SK-N-SH treated with all-trans-retinoic acid at 6 μM for 48 hours (cell line): ENCODE data around the gene E2F6.

Experiments
- ATAC-seq: fragments of 200-7000 bp; cut with Tn5 transposase; 3 replicates; pipeline ENCODE4 v1.9.1; 2020; ENCODE audit warnings: mild to moderate bottlenecking, moderate library complexity
- ARNTL ChIP-seq: fragments of 450-650 bp; formaldehyde crosslinking; IDR thresholded peaks from 2 replicates; pipeline ENCODE4 v1.5.0; 2020; ENCODE audit warnings: low read depth, mild to moderate bottlenecking, moderate library complexity, borderline replicate concordance
- BACH2 ChIP-seq: fragments of 250-450 bp; sonication (Bioruptor Pico); IDR thresholded peaks from 2 replicates; pipeline ENCODE4 v1.9.0; 2021; ENCODE audit warnings: mild to moderate bottlenecking, borderline replicate concordance
- CSDC2 ChIP-seq: fragments of 250-450 bp; sonication (Bioruptor Pico); IDR thresholded peaks from 2 replicates; pipeline ENCODE4 v1.5.0; 2020; ENCODE audit warnings: mild to moderate bottlenecking, moderate library complexity
- ESRRG ChIP-seq: fragments of 250-450 bp; sonication (Bioruptor Pico); IDR thresholded peaks from 2 replicates; pipeline ENCODE4 v1.6.1; 2021; ENCODE audit warnings: mild to moderate bottlenecking
- GLIS3 ChIP-seq: fragments of 250-450 bp; sonication (Bioruptor Pico); IDR thresholded peaks from 2 replicates; pipeline ENCODE4 v1.5.0; 2020; ENCODE audit warnings: mild to moderate bottlenecking, moderate library complexity
- ISL1 ChIP-seq: fragments of 250-450 bp; sonication (Bioruptor Pico); IDR thresholded peaks from 2 replicates; pipeline ENCODE4 v2.1.2; 2022; ENCODE audit warnings: mild to moderate bottlenecking, moderate library complexity
- OSR1 ChIP-seq: fragments of 250-450 bp; sonication (Bioruptor Pico); IDR thresholded peaks from 2 replicates; pipeline ENCODE4 v1.8.0; 2022; ENCODE audit warnings: moderate library complexity, mild to moderate bottlenecking, inconsistent platforms
- PPARA ChIP-seq: fragments of 250-450 bp; sonication (Bioruptor Pico); IDR thresholded peaks from 2 replicates; pipeline ENCODE4 v1.5.0; 2020; ENCODE audit warnings: mild to moderate bottlenecking, borderline replicate concordance
- RARB ChIP-seq: fragments of 250-450 bp; sonication (Bioruptor Pico); IDR thresholded peaks from 2 replicates; pipeline ENCODE4 v1.8.0; 2021; ENCODE audit warnings: mild to moderate bottlenecking, moderate library complexity
- SNAI2 ChIP-seq: fragments of 250-450 bp; sonication (Bioruptor Pico); IDR thresholded peaks from 2 replicates; pipeline ENCODE4 v1.5.0; 2020; ENCODE audit warnings: mild to moderate bottlenecking, moderate library complexity
- TCF4 ChIP-seq: fragments of 250-450 bp; sonication (Bioruptor Pico); IDR thresholded peaks from 2 replicates; pipeline ENCODE4 v1.8.0; 2021; ENCODE audit warnings: mild to moderate bottlenecking, moderate library complexity, borderline replicate concordance
- TOX ChIP-seq: fragments of 250-450 bp; sonication (Bioruptor Pico); IDR thresholded peaks from 2 replicates; pipeline ENCODE4 v1.8.0; 2021; ENCODE audit warnings: mild to moderate bottlenecking, moderate library complexity, borderline replicate concordance
- ZC3H10 ChIP-seq: fragments of 250-450 bp; sonication (Bioruptor Pico); IDR thresholded peaks from 2 replicates; pipeline ENCODE4 v1.5.1; 2021; ENCODE audit warnings: mild to moderate bottlenecking, moderate library complexity
- ZFP3 ChIP-seq: fragments of 250-450 bp; sonication (Bioruptor Pico); IDR thresholded peaks from 2 replicates; pipeline ENCODE4 v1.5.0; 2020; ENCODE audit warnings: mild to moderate bottlenecking, moderate library complexity
- ZFP30 ChIP-seq: fragments of 450-650 bp; formaldehyde crosslinking; IDR thresholded peaks from 2 replicates; pipeline ENCODE4 v1.5.0; 2022; ENCODE audit warnings: mild to moderate bottlenecking, moderate library complexity
- ZNF565 ChIP-seq: fragments of 450-650 bp; formaldehyde crosslinking; conservative IDR thresholded peaks from 2 replicates; pipeline ENCODE4 v1.5.0; 2020; ENCODE audit warnings: low read depth, mild to moderate bottlenecking, moderate library complexity
- ZNF70 ChIP-seq: fragments of 450-650 bp; formaldehyde crosslinking; IDR thresholded peaks from 2 replicates; pipeline ENCODE4 v1.5.0; 2020; ENCODE audit warnings: mild to moderate bottlenecking, moderate library complexity
- ZNF8 ChIP-seq: fragments of 450-650 bp; formaldehyde crosslinking; IDR thresholded peaks from 2 replicates; pipeline ENCODE4 v1.5.0; 2020; ENCODE audit warnings: mild to moderate bottlenecking, moderate library complexity
- TF ChIP-seq, protein P1 (sequence below): fragments of 250-450 bp; sonication (Bioruptor Pico); IDR thresholded peaks from 2 replicates; pipeline ENCODE4 v1.8.0; 2021; ENCODE audit warnings: low read depth, mild to moderate bottlenecking, moderate library complexity, borderline replicate concordance
- TF ChIP-seq, protein P2 (sequence below): fragments of 250-450 bp; sonication (Bioruptor Pico); IDR thresholded peaks from 2 replicates; pipeline ENCODE4 v1.8.0; 2020; ENCODE audit warnings: mild to moderate bottlenecking, moderate library complexity, borderline replicate concordance
- TF ChIP-seq, protein P3 (sequence below): fragments of 250-450 bp; sonication (Bioruptor Pico); IDR thresholded peaks from 2 replicates; pipeline ENCODE4 v1.5.1; 2020; ENCODE audit warnings: low read depth, mild to moderate bottlenecking, moderate library complexity
- TF ChIP-seq, protein P4 (sequence below): fragments of 250-450 bp; sonication (Bioruptor Pico); IDR thresholded peaks from 2 replicates; pipeline ENCODE4 v1.5.1; 2021; ENCODE audit warnings: mild to moderate bottlenecking, moderate library complexity

The E2F6 gene

DNA sequence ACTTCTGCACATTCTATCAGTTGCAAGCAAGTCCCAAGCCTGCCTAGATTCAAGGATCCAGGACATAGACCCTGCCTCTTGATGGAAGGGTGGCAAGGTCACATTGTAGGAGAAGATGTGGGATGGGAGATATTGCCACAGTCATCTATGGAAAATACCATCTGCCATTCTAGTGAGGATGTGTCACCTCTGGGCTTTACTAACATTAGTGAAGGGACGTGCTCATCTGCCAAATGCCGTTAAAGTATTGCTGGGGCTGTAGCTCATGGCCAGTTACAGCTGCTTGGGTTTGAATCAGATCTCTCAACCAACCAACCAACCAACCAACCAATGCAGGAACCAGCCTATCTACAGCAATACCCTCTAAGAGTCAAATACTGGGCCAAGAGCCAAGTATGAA lies 49.0 kb downstream of the E2F6 start (continued):
- TF ChIP-seq BACH2 (CRISPR knock-in tag) = no peak
- TF ChIP-seq, all 23 proteins: peak for 0

DNA sequence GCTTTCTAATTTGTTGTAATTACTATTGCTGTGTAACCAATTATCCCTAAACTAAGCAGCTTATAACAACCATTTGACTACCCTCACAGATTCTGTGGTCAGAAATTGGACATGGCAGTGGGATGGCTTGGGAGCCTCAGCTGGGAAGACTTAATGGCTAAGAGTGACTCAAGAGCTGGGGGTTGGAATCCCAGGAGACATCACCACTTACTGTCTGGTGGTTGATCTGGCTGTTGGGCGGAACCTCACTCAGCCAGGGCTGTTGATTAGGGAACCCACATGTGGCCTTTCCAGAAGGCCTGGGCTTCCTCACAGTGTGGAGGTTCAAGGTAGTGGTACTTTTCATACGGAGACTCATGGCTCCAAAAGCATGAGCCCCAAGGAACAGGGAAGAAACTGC lies 49.8 kb downstream of the E2F6 start:
- TF ChIP-seq TOX (CRISPR knock-in tag) = no peak
- no peak for TF ChIP-seq ARNTL (CRISPR knock-in tag)
- no peak for TF ChIP-seq OSR1 (CRISPR knock-in tag)
- TF ChIP-seq ZC3H10 (CRISPR knock-in tag) = no peak
- TF ChIP-seq ZNF565 (CRISPR knock-in tag) = no peak
- TF ChIP-seq, protein P1, sequence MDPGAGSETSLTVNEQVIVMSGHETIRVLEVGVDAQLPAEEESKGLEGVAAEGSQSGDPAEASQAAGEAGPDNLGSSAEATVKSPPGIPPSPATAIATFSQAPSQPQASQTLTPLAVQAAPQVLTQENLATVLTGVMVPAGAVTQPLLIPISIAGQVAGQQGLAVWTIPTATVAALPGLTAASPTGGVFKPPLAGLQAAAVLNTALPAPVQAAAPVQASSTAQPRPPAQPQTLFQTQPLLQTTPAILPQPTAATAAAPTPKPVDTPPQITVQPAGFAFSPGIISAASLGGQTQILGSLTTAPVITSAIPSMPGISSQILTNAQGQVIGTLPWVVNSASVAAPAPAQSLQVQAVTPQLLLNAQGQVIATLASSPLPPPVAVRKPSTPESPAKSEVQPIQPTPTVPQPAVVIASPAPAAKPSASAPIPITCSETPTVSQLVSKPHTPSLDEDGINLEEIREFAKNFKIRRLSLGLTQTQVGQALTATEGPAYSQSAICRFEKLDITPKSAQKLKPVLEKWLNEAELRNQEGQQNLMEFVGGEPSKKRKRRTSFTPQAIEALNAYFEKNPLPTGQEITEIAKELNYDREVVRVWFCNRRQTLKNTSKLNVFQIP (CRISPR knock-in tag) = no peak
- TF ChIP-seq, protein P2, sequence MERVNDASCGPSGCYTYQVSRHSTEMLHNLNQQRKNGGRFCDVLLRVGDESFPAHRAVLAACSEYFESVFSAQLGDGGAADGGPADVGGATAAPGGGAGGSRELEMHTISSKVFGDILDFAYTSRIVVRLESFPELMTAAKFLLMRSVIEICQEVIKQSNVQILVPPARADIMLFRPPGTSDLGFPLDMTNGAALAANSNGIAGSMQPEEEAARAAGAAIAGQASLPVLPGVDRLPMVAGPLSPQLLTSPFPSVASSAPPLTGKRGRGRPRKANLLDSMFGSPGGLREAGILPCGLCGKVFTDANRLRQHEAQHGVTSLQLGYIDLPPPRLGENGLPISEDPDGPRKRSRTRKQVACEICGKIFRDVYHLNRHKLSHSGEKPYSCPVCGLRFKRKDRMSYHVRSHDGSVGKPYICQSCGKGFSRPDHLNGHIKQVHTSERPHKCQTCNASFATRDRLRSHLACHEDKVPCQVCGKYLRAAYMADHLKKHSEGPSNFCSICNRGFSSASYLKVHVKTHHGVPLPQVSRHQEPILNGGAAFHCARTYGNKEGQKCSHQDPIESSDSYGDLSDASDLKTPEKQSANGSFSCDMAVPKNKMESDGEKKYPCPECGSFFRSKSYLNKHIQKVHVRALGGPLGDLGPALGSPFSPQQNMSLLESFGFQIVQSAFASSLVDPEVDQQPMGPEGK (CRISPR knock-in tag) = no peak
- TF ChIP-seq ISL1 (CRISPR knock-in tag) = no peak
- TF ChIP-seq ZNF8 (CRISPR knock-in tag) = no peak
- TF ChIP-seq ZFP30 (CRISPR knock-in tag) = no peak
- TF ChIP-seq ZFP3 (CRISPR knock-in tag) = no peak
- no peak for TF ChIP-seq PPARA (CRISPR knock-in tag)
- no peak for TF ChIP-seq ESRRG (CRISPR knock-in tag)
- TF ChIP-seq CSDC2 = no peak
- no peak for ATAC-seq

DNA sequence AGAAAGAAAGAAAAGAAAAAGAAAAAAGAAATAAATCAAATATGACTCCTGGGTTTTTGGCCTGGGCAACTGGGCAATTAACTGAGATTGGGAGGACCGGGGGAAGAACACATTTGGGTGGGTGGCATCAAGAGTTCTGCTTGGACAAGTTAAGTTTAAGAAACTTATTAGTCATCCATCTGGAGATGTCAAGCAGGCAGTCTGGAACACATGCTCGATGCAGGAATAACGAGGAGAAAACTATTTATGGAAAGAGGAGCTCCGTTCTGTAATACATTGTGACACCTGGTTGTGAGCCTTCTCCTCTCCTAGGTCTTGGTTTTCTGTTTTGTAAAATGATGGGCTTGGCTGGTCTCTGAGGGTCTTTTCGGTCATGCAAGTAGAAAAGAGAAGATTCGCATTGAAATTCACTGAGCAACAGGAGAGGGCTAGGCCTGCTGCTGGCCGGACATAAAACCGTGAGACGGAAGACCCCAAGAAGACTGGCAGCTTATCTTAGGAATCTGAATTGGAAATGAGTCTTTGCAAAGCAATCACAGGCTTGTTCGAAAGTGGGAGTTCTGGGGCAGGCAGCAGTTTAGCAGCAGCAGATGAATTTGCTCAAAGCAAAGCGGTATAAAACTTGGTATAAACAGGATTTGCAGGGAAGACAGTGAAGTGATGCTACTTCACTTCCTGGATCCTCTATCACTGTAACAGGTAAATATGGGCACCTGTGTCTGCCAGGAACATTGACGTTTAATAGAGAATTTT lies 51.4 kb downstream of the E2F6 start:
- TF ChIP-seq ZNF8 (CRISPR knock-in tag) (no peak), RARB (CRISPR knock-in tag) (no peak), ZFP3 (CRISPR knock-in tag) (no peak), ZNF565 (CRISPR knock-in tag) (no peak), SNAI2 (CRISPR knock-in tag) (no peak), TOX (CRISPR knock-in tag) (no peak), CSDC2 (no peak), ESRRG (CRISPR knock-in tag) (no peak), ZNF70 (CRISPR knock-in tag) (no peak), GLIS3 (no peak), ZC3H10 (CRISPR knock-in tag) (no peak), PPARA (CRISPR knock-in tag) (no peak), TCF4 (CRISPR knock-in tag) (no peak), ARNTL (CRISPR knock-in tag) (no peak), ISL1 (CRISPR knock-in tag) (no peak)
- TF ChIP-seq, protein P3, sequence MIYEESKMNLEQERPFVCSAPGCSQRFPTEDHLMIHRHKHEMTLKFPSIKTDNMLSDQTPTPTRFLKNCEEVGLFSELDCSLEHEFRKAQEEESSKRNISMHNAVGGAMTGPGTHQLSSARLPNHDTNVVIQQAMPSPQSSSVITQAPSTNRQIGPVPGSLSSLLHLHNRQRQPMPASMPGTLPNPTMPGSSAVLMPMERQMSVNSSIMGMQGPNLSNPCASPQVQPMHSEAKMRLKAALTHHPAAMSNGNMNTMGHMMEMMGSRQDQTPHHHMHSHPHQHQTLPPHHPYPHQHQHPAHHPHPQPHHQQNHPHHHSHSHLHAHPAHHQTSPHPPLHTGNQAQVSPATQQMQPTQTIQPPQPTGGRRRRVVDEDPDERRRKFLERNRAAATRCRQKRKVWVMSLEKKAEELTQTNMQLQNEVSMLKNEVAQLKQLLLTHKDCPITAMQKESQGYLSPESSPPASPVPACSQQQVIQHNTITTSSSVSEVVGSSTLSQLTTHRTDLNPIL (CRISPR knock-in tag) = no peak
- TF ChIP-seq, protein P2 (CRISPR knock-in tag) = no peak
- TF ChIP-seq, protein P1 (CRISPR knock-in tag) = no peak
- TF ChIP-seq, protein P4, sequence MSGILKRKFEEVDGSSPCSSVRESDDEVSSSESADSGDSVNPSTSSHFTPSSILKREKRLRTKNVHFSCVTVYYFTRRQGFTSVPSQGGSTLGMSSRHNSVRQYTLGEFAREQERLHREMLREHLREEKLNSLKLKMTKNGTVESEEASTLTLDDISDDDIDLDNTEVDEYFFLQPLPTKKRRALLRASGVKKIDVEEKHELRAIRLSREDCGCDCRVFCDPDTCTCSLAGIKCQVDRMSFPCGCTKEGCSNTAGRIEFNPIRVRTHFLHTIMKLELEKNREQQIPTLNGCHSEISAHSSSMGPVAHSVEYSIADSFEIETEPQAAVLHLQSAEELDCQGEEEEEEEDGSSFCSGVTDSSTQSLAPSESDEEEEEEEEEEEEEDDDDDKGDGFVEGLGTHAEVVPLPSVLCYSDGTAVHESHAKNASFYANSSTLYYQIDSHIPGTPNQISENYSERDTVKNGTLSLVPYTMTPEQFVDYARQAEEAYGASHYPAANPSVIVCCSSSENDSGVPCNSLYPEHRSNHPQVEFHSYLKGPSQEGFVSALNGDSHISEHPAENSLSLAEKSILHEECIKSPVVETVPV (CRISPR knock-in tag) = no peak
- no peak for ATAC-seq
